ENCODE data around the gene LAG3. TPM values are rescaled to one million over a fixed set of nuclear protein-coding genes. Genes with fewer than 3 reads are reported as not detected.
A peak's percentile ranks its signal among the peaks of the same experiment; 100 is the strongest.

Gene LAG3
- total RNA-seq, 1 experiment from 2014 or later, result 3.3 TPM

GRCh38 chr12:6784296-6784695, 12.0 kb downstream of the LAG3 start:
- CTCF ChIA-PET, result interaction anchor here (0.9 to 1.8 kb wide), 3 partner anchors 13 to 31 kb away, joined by 3 to 6 read pairs (median 5); partner anchors contain the start of genes MLF2 and PTMS
- H3K9ac ChIP-seq (ENCODE audit: low read length), result no peak overlapping the region
- no peaks in the 10 kb centered on the region for H4K20me1 ChIP-seq (ENCODE audit: insufficient read depth)
- intact Hi-C loops (cut with micrococcal nuclease), result no loop called here
- H3K27me3 ChIP-seq (ENCODE audit: insufficient read depth, low read length), result no peaks in the 10 kb centered on the region
- no peak overlapping the region for H3K27ac ChIP-seq (ENCODE audit: low read depth, low read length)
- H3K36me3 ChIP-seq (ENCODE audit: control insufficient read depth in 1 of 2, insufficient read depth in 2 of 2, low read length in 2 of 2), result no peaks in the 10 kb centered on the region
- peak overlapping the region; percentile 33 for H3K4me2 ChIP-seq (ENCODE audit: low read length)
- peaks cover 1 to 14% of the 10 kb centered on the region in 2 experiments; a peak in 3 of 4 replicates for H3K4me1 ChIP-seq (ENCODE audit: control insufficient read depth in 1 of 2, insufficient read depth in 2 of 2, low read length in 2 of 2)
- no peaks in the 10 kb centered on the region for H3K79me2 ChIP-seq (ENCODE audit: insufficient read depth, low read length)
- no peak overlapping the region for H2AFZ ChIP-seq (ENCODE audit: low read depth, low read length, poor library complexity, severe bottlenecking)
- BruUV-seq (replicated peaks), result no TSS peak
- RAD21 ChIA-PET (ENCODE audit: low non-redundant PET in 1 of 2, low total read pairs in 2 of 2, uncharacterized antibody in 2 of 2, unreplicated experiment in 2 of 2), result no interaction called here
- H3K4me3 ChIP-seq (replicated peaks in 1 of 2; ENCODE audit: low read depth in 1 of 2, low read length in 2 of 2), result no peak overlapping the region
- POLR2A ChIA-PET, result interaction anchor here (0.7 kb wide), 1 partner anchor 38 kb away, joined by 3 read pairs; no protein-coding TSS in a partner anchor
- H3K9me3 ChIP-seq (ENCODE audit: control insufficient read depth in 1 of 2, insufficient read depth in 1 of 2, low read depth in 1 of 2, low read length in 2 of 2), result no peaks in the 10 kb centered on the region
- no peaks in the 10 kb centered on the region for H3K9me2 ChIP-seq (ENCODE audit: insufficient read depth)
- DNase-seq (ENCODE audit: low read depth, low spot score), result no peak
- TF ChIP-seq, protein P1, sequence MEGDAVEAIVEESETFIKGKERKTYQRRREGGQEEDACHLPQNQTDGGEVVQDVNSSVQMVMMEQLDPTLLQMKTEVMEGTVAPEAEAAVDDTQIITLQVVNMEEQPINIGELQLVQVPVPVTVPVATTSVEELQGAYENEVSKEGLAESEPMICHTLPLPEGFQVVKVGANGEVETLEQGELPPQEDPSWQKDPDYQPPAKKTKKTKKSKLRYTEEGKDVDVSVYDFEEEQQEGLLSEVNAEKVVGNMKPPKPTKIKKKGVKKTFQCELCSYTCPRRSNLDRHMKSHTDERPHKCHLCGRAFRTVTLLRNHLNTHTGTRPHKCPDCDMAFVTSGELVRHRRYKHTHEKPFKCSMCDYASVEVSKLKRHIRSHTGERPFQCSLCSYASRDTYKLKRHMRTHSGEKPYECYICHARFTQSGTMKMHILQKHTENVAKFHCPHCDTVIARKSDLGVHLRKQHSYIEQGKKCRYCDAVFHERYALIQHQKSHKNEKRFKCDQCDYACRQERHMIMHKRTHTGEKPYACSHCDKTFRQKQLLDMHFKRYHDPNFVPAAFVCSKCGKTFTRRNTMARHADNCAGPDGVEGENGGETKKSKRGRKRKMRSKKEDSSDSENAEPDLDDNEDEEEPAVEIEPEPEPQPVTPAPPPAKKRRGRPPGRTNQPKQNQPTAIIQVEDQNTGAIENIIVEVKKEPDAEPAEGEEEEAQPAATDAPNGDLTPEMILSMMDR (IDR thresholded peaks at IDR 0.05 in 2 of 3, conservative IDR thresholded peaks at IDR 0.05 in 1 of 3; ENCODE audit: borderline replicate concordance in 1 of 3, insufficient read depth in 1 of 3, low read depth in 2 of 3, low read length in 2 of 3), result no peak
- TF ChIP-seq SRF (IDR thresholded peaks at IDR 0.05; ENCODE audit: low read depth), result no peak
- no peak for TF ChIP-seq ZFX (IDR thresholded peaks at IDR 0.05)
- no peak for TF ChIP-seq ZBTB33 (IDR thresholded peaks at IDR 0.05; ENCODE audit: extremely low read depth, insufficient replicate concordance, low read length)
- TF ChIP-seq EGR1 (IDR thresholded peaks at IDR 0.05; ENCODE audit: low read depth), result no peak
- no peak for TF ChIP-seq SP1 (IDR thresholded peaks at IDR 0.05; ENCODE audit: low read depth)
- TF ChIP-seq EZH2 (IDR thresholded peaks at IDR 0.05), result no peak
- no peak for TF ChIP-seq ELF1 (IDR thresholded peaks at IDR 0.05; ENCODE audit: borderline replicate concordance, low read depth)
- TF ChIP-seq, protein P2, sequence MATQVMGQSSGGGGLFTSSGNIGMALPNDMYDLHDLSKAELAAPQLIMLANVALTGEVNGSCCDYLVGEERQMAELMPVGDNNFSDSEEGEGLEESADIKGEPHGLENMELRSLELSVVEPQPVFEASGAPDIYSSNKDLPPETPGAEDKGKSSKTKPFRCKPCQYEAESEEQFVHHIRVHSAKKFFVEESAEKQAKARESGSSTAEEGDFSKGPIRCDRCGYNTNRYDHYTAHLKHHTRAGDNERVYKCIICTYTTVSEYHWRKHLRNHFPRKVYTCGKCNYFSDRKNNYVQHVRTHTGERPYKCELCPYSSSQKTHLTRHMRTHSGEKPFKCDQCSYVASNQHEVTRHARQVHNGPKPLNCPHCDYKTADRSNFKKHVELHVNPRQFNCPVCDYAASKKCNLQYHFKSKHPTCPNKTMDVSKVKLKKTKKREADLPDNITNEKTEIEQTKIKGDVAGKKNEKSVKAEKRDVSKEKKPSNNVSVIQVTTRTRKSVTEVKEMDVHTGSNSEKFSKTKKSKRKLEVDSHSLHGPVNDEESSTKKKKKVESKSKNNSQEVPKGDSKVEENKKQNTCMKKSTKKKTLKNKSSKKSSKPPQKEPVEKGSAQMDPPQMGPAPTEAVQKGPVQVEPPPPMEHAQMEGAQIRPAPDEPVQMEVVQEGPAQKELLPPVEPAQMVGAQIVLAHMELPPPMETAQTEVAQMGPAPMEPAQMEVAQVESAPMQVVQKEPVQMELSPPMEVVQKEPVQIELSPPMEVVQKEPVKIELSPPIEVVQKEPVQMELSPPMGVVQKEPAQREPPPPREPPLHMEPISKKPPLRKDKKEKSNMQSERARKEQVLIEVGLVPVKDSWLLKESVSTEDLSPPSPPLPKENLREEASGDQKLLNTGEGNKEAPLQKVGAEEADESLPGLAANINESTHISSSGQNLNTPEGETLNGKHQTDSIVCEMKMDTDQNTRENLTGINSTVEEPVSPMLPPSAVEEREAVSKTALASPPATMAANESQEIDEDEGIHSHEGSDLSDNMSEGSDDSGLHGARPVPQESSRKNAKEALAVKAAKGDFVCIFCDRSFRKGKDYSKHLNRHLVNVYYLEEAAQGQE (IDR thresholded peaks at IDR 0.05; ENCODE audit: low read depth), result no peak
- TF ChIP-seq SIN3A (IDR thresholded peaks at IDR 0.05; ENCODE audit: low read depth), result no peak
- TF ChIP-seq EZH2phosphoT487 (IDR thresholded peaks at IDR 0.05; ENCODE audit: borderline replicate concordance), result no peak
- no peak for TF ChIP-seq ATF3 (IDR thresholded peaks at IDR 0.05)
- TF ChIP-seq TCF7L2 (IDR thresholded peaks at IDR 0.05; ENCODE audit: borderline replicate concordance, extremely low read depth, insufficient read depth, insufficient read length), result no peak
- no peak for TF ChIP-seq POLR2AphosphoS5 (IDR thresholded peaks at IDR 0.05; ENCODE audit: low read depth, low read length)
- TF ChIP-seq ZNF274 (IDR thresholded peaks at IDR 0.05; ENCODE audit: low read depth, low read length), result no peak
- TF ChIP-seq YY1 (IDR thresholded peaks at IDR 0.05; ENCODE audit: extremely low read depth, insufficient replicate concordance, low read depth, low read length), result no peak
- no peak for TF ChIP-seq JUND (IDR thresholded peaks at IDR 0.05)
- ATAC-seq, result peak; percentile 34; the same call in 1 of the 2 replicates

All from HCT116 (cell line).